Panc1 (cell line): ENCODE measurements around the gene TBX2. TPM values are rescaled to one million over a fixed set of nuclear protein-coding genes. Genes with fewer than 3 reads are reported as not detected.

Experiments used
- ATAC-seq: fragments of 200-7000 bp; cut with Tn5 transposase; 2 replicates; pipeline ENCODE4 v1.9.1; 2020; ENCODE audit warnings: mild to moderate bottlenecking, moderate library complexity
- BruUV-seq: library from RNA; stranded (reverse); fragments of 400-500 nt; replicated peaks from 2 replicates; lab custom pipeline; 2021; lab: Mats Ljungman, UMichigan
- CTCF ChIA-PET: fragments of 300-600 bp; sonication (Branson Sonifier 250); formaldehyde crosslinking; loops from one replicate; lab custom pipeline; 2022; ENCODE audit warnings: antibody characterized with exemption; lab: Charles Lee
- POLR2A ChIA-PET: fragments of 300-600 bp; sonication (Branson Sonifier 250); formaldehyde crosslinking; loops from one replicate; lab custom pipeline; 2022; ENCODE audit warnings: antibody characterized with exemption; lab: Charles Lee
- DNase-seq: peaks from one replicate; pipeline ENCODE4 v3.0.0-alpha.2; 2010; ENCODE audit warnings: low read depth, low spot score
- H3K27ac ChIP-seq: 2 replicates; pipeline ENCODE4 v1.5.1; 2011; ENCODE audit warnings: mild to moderate bottlenecking, low read length, inconsistent platforms
- H3K27me3 ChIP-seq: fragments of 200-500 bp; sonication (Bioruptor generic); 2 replicates; pipeline ENCODE4 v1.6.0; 2014; ENCODE audit warnings: low read length, inconsistent platforms; ENCODE audit not compliant: control insufficient read depth, insufficient read depth
- H3K36me3 ChIP-seq: fragments of 200-500 bp; sonication (Bioruptor generic); 2 replicates; pipeline ENCODE4 v1.5.1; 2014; ENCODE audit warnings: inconsistent platforms, mild to moderate bottlenecking, low read length, moderate library complexity; ENCODE audit not compliant: control insufficient read depth, insufficient read depth
- H3K4me1 ChIP-seq: 2 replicates; pipeline ENCODE4 v1.5.1; 2011; ENCODE audit warnings: inconsistent platforms, mild to moderate bottlenecking, low read length, moderate library complexity; ENCODE audit not compliant: control insufficient read depth, insufficient read depth
- H3K4me3 ChIP-seq, 2 experiments: 2 replicates each; pipeline ENCODE4 v1.5.1; 2011 to 2012; ENCODE audit warnings: low read depth in 2 of 2, low read length in 2 of 2, mild to moderate bottlenecking in 2 of 2, inconsistent platforms in 1 of 2, moderate library complexity in 1 of 2
- H3K9me3 ChIP-seq: fragments of 200-500 bp; sonication (Bioruptor generic); 2 replicates; pipeline ENCODE4 v1.5.1; 2014; ENCODE audit warnings: low read depth, mild to moderate bottlenecking, inconsistent platforms, low read length, moderate library complexity; ENCODE audit not compliant: control insufficient read depth, insufficient read depth
- CTCF ChIP-seq: fragments of 450-650 bp; IDR thresholded peaks from 2 replicates; pipeline ENCODE4 v1.5.1; 2017; ENCODE audit warnings: mild to moderate bottlenecking
- POLR2AphosphoS5 ChIP-seq: IDR thresholded peaks from 2 replicates; pipeline ENCODE4 v1.6.1; 2012; ENCODE audit warnings: mild to moderate bottlenecking, low read depth, low read length, moderate library complexity
- SIN3A ChIP-seq: IDR thresholded peaks from 2 replicates; pipeline ENCODE4 v1.6.1; 2012; ENCODE audit warnings: low read depth, mild to moderate bottlenecking, low read length, moderate library complexity, borderline replicate concordance; ENCODE audit not compliant: insufficient read depth
- TCF7L2 ChIP-seq: IDR thresholded peaks from 2 replicates; pipeline ENCODE4 v1.6.1; 2011; ENCODE audit warnings: mild to moderate bottlenecking, low read depth, low read length, inconsistent platforms
- in situ Hi-C: cut with HindIII; loops from 2 replicates; pipeline ENCODE4 v1.10.0; 2016; ENCODE audit warnings: low sequenced_read_pairs, low pct_unique_long_range_greater_than_20kb
- intact Hi-C: fragments of 100-400 bp; cut with micrococcal nuclease; formaldehyde crosslinking; loops from one replicate; pipeline ENCODE4 v1.10.0; 2022; ENCODE audit not compliant: unreplicated experiment
- total RNA-seq: library from RNA; stranded (reverse); gene quantifications from one replicate; pipeline ENCODE4 v1.2.1, GENCODE V29; 2021; ENCODE audit not compliant: unreplicated experiment
- TF ChIP-seq, protein P1 (sequence below), 2 experiments: IDR thresholded peaks; 2 replicates each; pipeline ENCODE4 v1.6.1; 2011 to 2012; ENCODE audit warnings: low read depth in 2 of 2, control low read depth in 1 of 2, low read length in 1 of 2, mild to moderate bottlenecking in 1 of 2, moderate library complexity in 1 of 2; ENCODE audit not compliant: insufficient read depth in 1 of 2

The TBX2 gene
- total RNA-seq, 1 experiment from 2014 or later: 35.6 TPM

DNA sequence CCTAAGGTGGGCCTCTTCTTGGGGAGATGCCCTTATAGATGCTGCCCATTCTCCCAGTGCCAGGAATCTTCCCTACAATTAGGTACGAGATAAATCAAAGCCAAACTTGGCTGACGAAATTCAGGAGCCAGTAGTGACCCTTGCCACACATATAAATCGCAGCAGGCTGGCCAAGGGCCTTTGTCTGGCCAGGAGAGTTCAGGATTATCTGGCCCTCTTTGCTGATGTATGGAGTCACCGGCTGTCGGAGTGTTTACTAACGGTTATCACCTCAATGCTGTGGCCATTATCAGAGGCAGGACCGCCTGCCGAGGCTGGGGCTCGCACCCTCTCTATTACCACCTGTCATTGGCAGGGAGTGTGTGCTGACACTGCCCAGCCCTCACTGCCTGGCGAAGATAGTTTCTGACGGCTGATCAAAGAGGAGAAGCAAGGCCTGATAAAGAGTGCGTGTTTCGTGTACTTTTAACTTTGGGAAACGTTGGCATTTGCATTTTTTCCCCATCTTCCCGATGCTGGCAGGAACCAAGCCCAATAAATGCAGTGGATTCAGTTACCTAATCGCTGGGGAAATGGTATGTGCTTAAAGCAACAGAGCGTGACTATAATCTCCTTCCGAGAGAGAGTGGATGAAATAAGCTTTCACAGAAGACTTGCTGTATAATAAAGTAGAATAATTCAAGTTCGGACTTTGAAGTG lies 32.8 kb upstream of the TBX2 start:
- ATAC-seq (no peak), DNase-seq (no peak)
- ChIA-PET CTCF (interaction anchor here (0.6 kb wide), 1 partner anchor 20 kb away, joined by 5 read pairs; no protein-coding TSS in a partner anchor), POLR2A (interaction anchor here (0.6 kb wide), 1 partner anchor 11 kb away, joined by 3 read pairs; no protein-coding TSS in a partner anchor)
- TF ChIP-seq CTCF: no peak
- no peak for TF ChIP-seq SIN3A
- TF ChIP-seq POLR2AphosphoS5: no peak
- no peak for TF ChIP-seq TCF7L2
- TF ChIP-seq, protein P1, sequence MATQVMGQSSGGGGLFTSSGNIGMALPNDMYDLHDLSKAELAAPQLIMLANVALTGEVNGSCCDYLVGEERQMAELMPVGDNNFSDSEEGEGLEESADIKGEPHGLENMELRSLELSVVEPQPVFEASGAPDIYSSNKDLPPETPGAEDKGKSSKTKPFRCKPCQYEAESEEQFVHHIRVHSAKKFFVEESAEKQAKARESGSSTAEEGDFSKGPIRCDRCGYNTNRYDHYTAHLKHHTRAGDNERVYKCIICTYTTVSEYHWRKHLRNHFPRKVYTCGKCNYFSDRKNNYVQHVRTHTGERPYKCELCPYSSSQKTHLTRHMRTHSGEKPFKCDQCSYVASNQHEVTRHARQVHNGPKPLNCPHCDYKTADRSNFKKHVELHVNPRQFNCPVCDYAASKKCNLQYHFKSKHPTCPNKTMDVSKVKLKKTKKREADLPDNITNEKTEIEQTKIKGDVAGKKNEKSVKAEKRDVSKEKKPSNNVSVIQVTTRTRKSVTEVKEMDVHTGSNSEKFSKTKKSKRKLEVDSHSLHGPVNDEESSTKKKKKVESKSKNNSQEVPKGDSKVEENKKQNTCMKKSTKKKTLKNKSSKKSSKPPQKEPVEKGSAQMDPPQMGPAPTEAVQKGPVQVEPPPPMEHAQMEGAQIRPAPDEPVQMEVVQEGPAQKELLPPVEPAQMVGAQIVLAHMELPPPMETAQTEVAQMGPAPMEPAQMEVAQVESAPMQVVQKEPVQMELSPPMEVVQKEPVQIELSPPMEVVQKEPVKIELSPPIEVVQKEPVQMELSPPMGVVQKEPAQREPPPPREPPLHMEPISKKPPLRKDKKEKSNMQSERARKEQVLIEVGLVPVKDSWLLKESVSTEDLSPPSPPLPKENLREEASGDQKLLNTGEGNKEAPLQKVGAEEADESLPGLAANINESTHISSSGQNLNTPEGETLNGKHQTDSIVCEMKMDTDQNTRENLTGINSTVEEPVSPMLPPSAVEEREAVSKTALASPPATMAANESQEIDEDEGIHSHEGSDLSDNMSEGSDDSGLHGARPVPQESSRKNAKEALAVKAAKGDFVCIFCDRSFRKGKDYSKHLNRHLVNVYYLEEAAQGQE (IDR thresholded peaks at IDR 0.05; ENCODE audit: insufficient read depth in 1 of 2, low read depth in 2 of 2, low read length in 1 of 2): no peak
- Histone ChIP-seq H3K4me3 (no peak overlapping the region), H3K9me3 (no peaks in the 10 kb centered on the region), H3K27ac (no peak overlapping the region; the same call in 1 of the 2 replicates), H3K4me1 (no peaks in the 10 kb centered on the region), H3K27me3 (no peaks in the 10 kb centered on the region), H3K36me3 (no peaks in the 10 kb centered on the region)
- in situ Hi-C loops (no loop called here), intact Hi-C loops (no loop called here)
- BruUV-seq: no TSS peak

DNA sequence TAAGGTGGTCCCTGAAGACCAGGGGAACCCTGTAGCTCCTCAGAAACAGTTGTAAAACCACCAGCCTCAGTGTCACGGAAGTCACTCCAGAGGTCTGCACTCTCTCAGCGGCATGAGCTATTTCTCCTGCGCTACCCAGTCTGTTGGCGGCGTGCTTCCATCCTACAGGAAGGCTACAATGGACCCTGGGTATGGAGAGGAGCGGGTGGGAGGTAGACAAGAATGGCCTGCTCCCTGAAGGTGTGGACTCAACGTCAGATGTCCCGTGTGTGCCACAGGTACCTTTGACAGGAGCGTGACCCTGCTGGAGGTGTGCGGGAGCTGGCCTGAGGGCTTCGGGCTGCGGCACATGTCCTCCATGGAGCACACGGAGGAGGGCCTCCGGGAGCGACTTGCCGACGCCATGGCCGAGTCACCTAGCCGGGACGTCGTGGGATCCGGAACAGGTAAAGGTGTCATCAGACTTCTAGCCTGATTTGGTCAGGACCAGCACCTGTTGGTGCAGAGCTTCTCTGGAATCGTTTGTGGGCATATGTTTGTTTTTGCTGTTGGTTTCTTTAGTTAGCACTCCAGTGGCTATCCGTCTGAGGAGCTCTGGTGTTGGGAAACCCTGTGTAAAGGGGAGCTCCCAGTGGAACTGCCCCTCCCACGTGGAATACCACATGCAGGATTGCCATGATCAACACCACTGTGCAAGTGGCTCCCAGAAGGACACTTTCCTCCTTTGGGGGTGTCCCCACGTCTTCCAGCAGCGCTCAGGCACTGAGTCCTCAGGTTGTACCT lies 31.4 kb upstream of the TBX2 start:
- ATAC-seq (no peak), DNase-seq (no peak)
- H3K9me3 ChIP-seq: no peaks in the 10 kb centered on the region
- H3K27me3 ChIP-seq: no peaks in the 10 kb centered on the region
- in situ Hi-C loops (no loop called here), intact Hi-C loops (no loop called here)
- no peaks in the 10 kb centered on the region for H3K36me3 ChIP-seq
- H3K4me1 ChIP-seq: no peaks in the 10 kb centered on the region
- BruUV-seq: no TSS peak
- no peak overlapping the region for H3K27ac ChIP-seq
- ChIA-PET CTCF (interaction anchor here (0.6 kb wide), 1 partner anchor 84 kb away, joined by 4 read pairs; no protein-coding TSS in a partner anchor), POLR2A (no interaction called here)
- no peak overlapping the region for H3K4me3 ChIP-seq
- TF ChIP-seq, protein P1 (IDR thresholded peaks at IDR 0.05; ENCODE audit: insufficient read depth in 1 of 2, low read depth in 2 of 2, low read length in 1 of 2): no peak
- TF ChIP-seq CTCF (no peak), POLR2AphosphoS5 (no peak), TCF7L2 (no peak), SIN3A (no peak)
